Embryonic facial prominence (tissue), 1 donor: ENCODE results near the gene FOXE3.

Source experiments
- DNase-seq: peaks from one replicate; pipeline ENCODE4 v3.0.0-alpha.2; 2016; ENCODE audit errors: extremely low spot score

The FOXE3 gene

GRCh38 chr1:47415728-47416318 lies at the start of gene FOXE3:
Gene FOXE3 (plus strand): TSS chr1:47416285. CDS start chr1:47416316, 31 bp downstream.
- no peak for DNase-seq

- DNase-seq: no peak
Measured at GRCh38 chr1:47367651-47368050, 48.4 kb upstream of the FOXE3 start.

- no peak for DNase-seq
Measured at GRCh38 chr1:47371016-47371517, 45.0 kb upstream of the FOXE3 start.

GRCh38 chr1:47374501-47374900 lies 41.6 kb upstream of the FOXE3 start:
- DNase-seq: no peak

- no peak for DNase-seq
Measured at GRCh38 chr1:47378147-47378546, 37.9 kb upstream of the FOXE3 start.

- no peak for DNase-seq
Measured at GRCh38 chr1:47380699-47381098, 35.4 kb upstream of the FOXE3 start.

- no peak for DNase-seq
Measured at GRCh38 chr1:47382399-47382983, 33.6 kb upstream of the FOXE3 start.

- no peak for DNase-seq
Measured at GRCh38 chr1:47384083-47384482, 32.0 kb upstream of the FOXE3 start.

- DNase-seq: no peak
Measured at GRCh38 chr1:47385020-47385419, 31.1 kb upstream of the FOXE3 start.

- no peak for DNase-seq
Measured at GRCh38 chr1:47386268-47386667, 29.8 kb upstream of the FOXE3 start.

GRCh38 chr1:47388030-47388890 lies 27.8 kb upstream of the FOXE3 start:
- peak; percentile 63 for DNase-seq

GRCh38 chr1:47388891-47389238 lies 27.2 kb upstream of the FOXE3 start:
- DNase-seq: no peak

GRCh38 chr1:47389731-47390130 lies 26.4 kb upstream of the FOXE3 start:
- DNase-seq: no peak

- DNase-seq: no peak
Measured at GRCh38 chr1:47390843-47391242, 25.2 kb upstream of the FOXE3 start.

- no peak for DNase-seq
Measured at GRCh38 chr1:47393141-47393540, 22.9 kb upstream of the FOXE3 start.

- no peak for DNase-seq
Measured at GRCh38 chr1:47395433-47395832, 20.7 kb upstream of the FOXE3 start.

- no peak for DNase-seq
Measured at GRCh38 chr1:47396671-47397196, 19.4 kb upstream of the FOXE3 start.

- no peak for DNase-seq
Measured at GRCh38 chr1:47399138-47399845, 16.8 kb upstream of the FOXE3 start.

- no peak for DNase-seq
Measured at GRCh38 chr1:47399846-47400155, 16.3 kb upstream of the FOXE3 start.

GRCh38 chr1:47401761-47402160 lies 14.3 kb upstream of the FOXE3 start:
- DNase-seq: no peak

- DNase-seq: no peak
Measured at GRCh38 chr1:47402591-47402990, 13.5 kb upstream of the FOXE3 start.

- DNase-seq: no peak
Measured at GRCh38 chr1:47403321-47403910, 12.7 kb upstream of the FOXE3 start.
